ENCODE measurements around the gene PKN3. TPM values are rescaled to one million over a fixed set of nuclear protein-coding genes. Genes with fewer than 3 reads are reported as not detected.

PKN3 gene
- total RNA-seq, 1 donor from 2014 or later, result 11.7 TPM

GRCh38 chr9:128722380-128723351, 20.4 kb downstream of the PKN3 start:
- Mint-ChIP-seq H3K27ac (peak overlapping the region; percentile 67), H3K27me3 (no peaks in the 10 kb centered on the region), H3K4me1 (ENCODE audit: unreplicated experiment) (peaks cover 25% of the 10 kb centered on the region), H3K4me3 (peak overlapping the region; percentile 94), H3K36me3 (no peaks in the 10 kb centered on the region), H3K9me3 (no peaks in the 10 kb centered on the region)
- no peak for DNase-seq (ENCODE audit: extremely low spot score, unreplicated experiment)
- TF ChIP-seq CTCF (conservative IDR thresholded peaks at IDR 0.05), result no peak

GRCh38 chr9:128723352-128723865, 21.1 kb downstream of the PKN3 start:
- H3K27me3 Mint-ChIP-seq, result no peaks in the 10 kb centered on the region
- H3K27ac Mint-ChIP-seq, result peak overlapping the region; percentile 77
- peak overlapping the region; percentile 94 for H3K4me3 Mint-ChIP-seq
- no peak for DNase-seq (ENCODE audit: extremely low spot score, unreplicated experiment)
- no peaks in the 10 kb centered on the region for H3K36me3 Mint-ChIP-seq
- H3K4me1 Mint-ChIP-seq (ENCODE audit: unreplicated experiment), result peaks cover 25% of the 10 kb centered on the region
- H3K9me3 Mint-ChIP-seq, result no peaks in the 10 kb centered on the region
- TF ChIP-seq CTCF (conservative IDR thresholded peaks at IDR 0.05), result no peak

- peak; percentile 94 for DNase-seq (ENCODE audit: extremely low spot score, unreplicated experiment)
- Mint-ChIP-seq H3K9me3 (no peaks in the 10 kb centered on the region), H3K4me1 (ENCODE audit: unreplicated experiment) (peaks cover 25% of the 10 kb centered on the region), H3K4me3 (peak within 1 kb of the TSS; percentile 94), H3K36me3 (no peaks in the 10 kb centered on the region), H3K27ac (peak within 1 kb of the TSS; percentile 84), H3K27me3 (no peaks in the 10 kb centered on the region)
- TF ChIP-seq CTCF (conservative IDR thresholded peaks at IDR 0.05), result no peak
These were observed 21.8 kb downstream of the PKN3 start, which contains the start of gene ZDHHC12 for GRCh38 chr9:128723866-128724743. Gene ZDHHC12 (minus strand): TSS chr9:128724127. CDS start chr9:128724093, 34 bp downstream.

- TF ChIP-seq CTCF (conservative IDR thresholded peaks at IDR 0.05), result no peak
- DNase-seq (ENCODE audit: extremely low spot score, unreplicated experiment), result no peak
- Mint-ChIP-seq H3K27ac (peak overlapping the region; percentile 84), H3K4me3 (peak overlapping the region; percentile 92), H3K4me1 (ENCODE audit: unreplicated experiment) (peaks cover 25% of the 10 kb centered on the region), H3K9me3 (no peaks in the 10 kb centered on the region), H3K27me3 (no peaks in the 10 kb centered on the region), H3K36me3 (no peaks in the 10 kb centered on the region)
These were observed 22.5 kb downstream of the PKN3 start for GRCh38 chr9:128724744-128725211.

GRCh38 chr9:128727640-128728248, 25.4 kb downstream of the PKN3 start:
- no peaks in the 10 kb centered on the region for H3K9me3 Mint-ChIP-seq
- no peak overlapping the region for H3K4me3 Mint-ChIP-seq
- no peak for DNase-seq (ENCODE audit: extremely low spot score, unreplicated experiment)
- H3K27me3 Mint-ChIP-seq, result no peaks in the 10 kb centered on the region
- H3K4me1 Mint-ChIP-seq (ENCODE audit: unreplicated experiment), result peaks cover 21% of the 10 kb centered on the region
- H3K27ac Mint-ChIP-seq, result no peak overlapping the region
- H3K36me3 Mint-ChIP-seq, result no peaks in the 10 kb centered on the region
- no peak for TF ChIP-seq CTCF (conservative IDR thresholded peaks at IDR 0.05)

Measured in type B pancreatic cell (in vitro differentiated cells).